ENCODE measurements around the gene RMI2.

RMI2 gene

GRCh38 chr16:11329071-11329491 lies 16.2 kb upstream of the RMI2 start:
- no peak for DNase-seq

GRCh38 chr16:11329891-11330290 lies 15.4 kb upstream of the RMI2 start:
- no peak for DNase-seq

GRCh38 chr16:11330526-11331237 lies 14.6 kb upstream of the RMI2 start:
- DNase-seq, result no peak

GRCh38 chr16:11331967-11332366 lies 13.3 kb upstream of the RMI2 start:
- DNase-seq, result no peak

- no peak for DNase-seq
These were observed 12.2 kb upstream of the RMI2 start for GRCh38 chr16:11333010-11333409.

- DNase-seq, result no peak
These were observed 11.6 kb upstream of the RMI2 start for GRCh38 chr16:11333702-11334101.

GRCh38 chr16:11334831-11335404 lies 10.3 kb upstream of the RMI2 start:
- no peak for DNase-seq

- no peak for DNase-seq
These were observed 6.2 kb upstream of the RMI2 start for GRCh38 chr16:11339075-11339474.

- DNase-seq, result no peak
These were observed 4.5 kb upstream of the RMI2 start for GRCh38 chr16:11340710-11341109.

GRCh38 chr16:11341371-11341770 lies 3.9 kb upstream of the RMI2 start:
- DNase-seq, result no peak

GRCh38 chr16:11342021-11342855 lies 3.0 kb upstream of the RMI2 start:
- DNase-seq, result no peak

- DNase-seq, result no peak
These were observed 1.6 kb downstream of the RMI2 start for GRCh38 chr16:11346700-11347319.

- DNase-seq, result no peak
These were observed 2.6 kb downstream of the RMI2 start for GRCh38 chr16:11347831-11348230.

GRCh38 chr16:11348737-11349598 lies 3.7 kb downstream of the RMI2 start:
- no peak for DNase-seq

GRCh38 chr16:11349599-11350276 lies 4.5 kb downstream of the RMI2 start:
- DNase-seq, result no peak

GRCh38 chr16:11350519-11350918 lies 5.3 kb downstream of the RMI2 start:
- DNase-seq, result no peak

- no peak for DNase-seq
These were observed 5.7 kb downstream of the RMI2 start for GRCh38 chr16:11350921-11351335.

GRCh38 chr16:11353158-11353557 lies 7.9 kb downstream of the RMI2 start:
- DNase-seq, result no peak

- no peak for DNase-seq
These were observed 9.1 kb downstream of the RMI2 start for GRCh38 chr16:11354407-11354732.

GRCh38 chr16:11354733-11355574 lies 9.7 kb downstream of the RMI2 start:
- DNase-seq, result peak; percentile 96

- DNase-seq, result no peak
These were observed 10.6 kb downstream of the RMI2 start for GRCh38 chr16:11355862-11356261.

Measured in OCI-M1 (cell line).